ENCODE data around the gene CHTOP.

GRCh38 chr1:153624965-153625611, 8.8 kb upstream of the CHTOP start:
- TF ChIP-seq CTCF (IDR thresholded peaks at IDR 0.05) (no peak), POLR2A (IDR thresholded peaks at IDR 0.05) (no peak)
